ENCODE results near the gene PAN3.

- TF ChIP-seq CTCF (IDR thresholded peaks at IDR 0.05; ENCODE audit: insufficient read depth, low read depth, low read length) (no peak), EZH2 (IDR thresholded peaks at IDR 0.05; ENCODE audit: insufficient read depth, low read length) (no peak)
These were observed 180.2 kb downstream of the PAN3 start for GRCh38 chr13:28318496-28318895.

All from astrocyte (in vitro differentiated cells and primary cell).